CD14-positive monocyte (primary cell): ENCODE results near the gene PI3. TPM values are rescaled to one million over a fixed set of nuclear protein-coding genes. Genes with fewer than 3 reads are reported as not detected.

ENCODE experiments used
- DNase-seq, 3 donors: peaks; one replicate each; pipeline ENCODE4 v3.0.0-alpha.2; 2011 to 2022
- H2AFZ ChIP-seq: 2 replicates; pipeline ENCODE4 v1.6.0; 2012; ENCODE audit warnings: mild to moderate bottlenecking, low read depth, low read length, inconsistent platforms; ENCODE audit not compliant: insufficient read depth, poor library complexity, severe bottlenecking
- H3K27ac ChIP-seq, 2 donors: 1 replicate in 1 of 2; 2 replicates in 1 of 2; pipeline ENCODE4 v1.5.1; 2012 to 2013; ENCODE audit warnings: low read length in 2 of 2, control low read depth in 1 of 2, inconsistent platforms in 1 of 2, low read depth in 1 of 2, mild to moderate bottlenecking in 1 of 2
- H3K27me3 ChIP-seq, 2 donors: one replicate each; pipeline versions ENCODE4 v1.6.0 to v1.6.1; 2011 to 2013; ENCODE audit warnings: low read length in 2 of 2; ENCODE audit not compliant: control insufficient read depth in 2 of 2, insufficient read depth in 2 of 2
- H3K36me3 ChIP-seq, 2 donors: replicated peaks in 1 of 2; 1 replicate in 1 of 2; 2 replicates in 1 of 2; pipeline versions ENCODE4 v1.5.1 to v1.6.1; 2012 to 2013; ENCODE audit warnings: low read length in 2 of 2, control low read depth in 1 of 2, inconsistent platforms in 1 of 2, mild to moderate bottlenecking in 1 of 2; ENCODE audit not compliant: insufficient read depth in 2 of 2, control insufficient read depth in 1 of 2
- H3K4me1 ChIP-seq, 2 donors: 1 replicate in 1 of 2; 2 replicates in 1 of 2; pipeline versions ENCODE4 v1.5.1 to v1.6.1; 2012 to 2013; ENCODE audit warnings: low read length in 2 of 2, control low read depth in 1 of 2, inconsistent platforms in 1 of 2, mild to moderate bottlenecking in 1 of 2, moderate library complexity in 1 of 2; ENCODE audit not compliant: insufficient read depth in 2 of 2, control insufficient read depth in 1 of 2
- H3K4me2 ChIP-seq: replicated peaks from 2 replicates; pipeline ENCODE3; 2012; ENCODE audit warnings: low read length, moderate library complexity, mild to moderate bottlenecking; ENCODE audit not compliant: poor library complexity, severe bottlenecking; ENCODE audit errors: extremely low read depth
- H3K4me3 ChIP-seq, 3 experiments: fragments of 200-600 bp in 1 of 3; sonication (generic) in 1 of 3; replicated peaks in 1 of 3; 1 replicate in 2 of 3; 2 replicates in 1 of 3; pipeline ENCODE4 v1.5.1; 2011 to 2013; ENCODE audit warnings: low read length in 3 of 3, mild to moderate bottlenecking in 3 of 3, control low read depth in 2 of 3, low read depth in 2 of 3, inconsistent platforms in 1 of 3, moderate library complexity in 1 of 3
- H3K79me2 ChIP-seq: 2 replicates; pipeline ENCODE4 v1.6.0; 2012; ENCODE audit warnings: mild to moderate bottlenecking, control low read depth, inconsistent platforms, low read length, moderate library complexity; ENCODE audit not compliant: insufficient read depth
- H3K9ac ChIP-seq: 2 replicates; pipeline ENCODE4 v1.6.0; 2017; ENCODE audit warnings: low read length, mild to moderate bottlenecking; ENCODE audit not compliant: insufficient read depth, poor library complexity, severe bottlenecking
- H3K9me3 ChIP-seq, 2 donors: replicated peaks in 1 of 2; 1 replicate in 1 of 2; 2 replicates in 1 of 2; pipeline versions ENCODE4 v1.5.1 to v1.6.1; 2012 to 2013; ENCODE audit warnings: low read length in 2 of 2, control low read depth in 1 of 2; ENCODE audit not compliant: control insufficient read depth in 1 of 2, insufficient read depth in 1 of 2
- H4K20me1 ChIP-seq: 2 replicates; pipeline ENCODE4 v1.6.0; 2012; ENCODE audit warnings: mild to moderate bottlenecking, low read length, control low read depth, moderate library complexity; ENCODE audit not compliant: insufficient read depth
- H3K27ac Mint-ChIP-seq, 7 donors: one replicate each; pipeline ENCODE4 v1.8.0; 2020; ENCODE audit warnings: mild to moderate bottlenecking in 7 of 7, mixed read lengths in 7 of 7, moderate library complexity in 6 of 7, inconsistent platforms in 2 of 7
- H3K27me3 Mint-ChIP-seq, 3 donors: one replicate each; pipeline ENCODE4 v1.8.0; 2021 to 2022; ENCODE audit warnings: low read depth in 3 of 3, mild to moderate bottlenecking in 3 of 3, mixed read lengths in 3 of 3, moderate library complexity in 3 of 3, inconsistent platforms in 1 of 3
- H3K36me3 Mint-ChIP-seq, 2 donors: one replicate each; pipeline ENCODE4 v1.8.0; 2020; ENCODE audit warnings: mixed read lengths in 2 of 2, inconsistent platforms in 1 of 2, mild to moderate bottlenecking in 1 of 2
- H3K4me1 Mint-ChIP-seq: one replicate; pipeline ENCODE4 v1.8.0; 2020; ENCODE audit warnings: mild to moderate bottlenecking, mixed read lengths
- H3K4me3 Mint-ChIP-seq, 2 donors: one replicate each; pipeline ENCODE4 v1.8.0; 2020; ENCODE audit warnings: mild to moderate bottlenecking in 2 of 2, mixed read lengths in 2 of 2, moderate library complexity in 1 of 2
- H3K9me3 Mint-ChIP-seq, 7 donors: one replicate each; pipeline ENCODE4 v1.8.0; 2020 to 2022; ENCODE audit warnings: mixed read lengths in 7 of 7, mild to moderate bottlenecking in 6 of 7, moderate library complexity in 6 of 7, inconsistent platforms in 2 of 7
- CTCF ChIP-seq: fragments of 200-600 bp; IDR thresholded peaks from one replicate; pipeline ENCODE4 v1.8.0; 2022; ENCODE audit warnings: antibody characterized with exemption, mild to moderate bottlenecking
- WGBS: methylation state at CpG from one replicate; pipeline ENCODE4 v1.1.5; 2013; ENCODE audit warnings: missing lambda C conversion rate; ENCODE audit not compliant: insufficient coverage; 5-methylcytosine and 5-hydroxymethylcytosine counted together
- intact Hi-C, 2 donors: fragments of 100-400 bp; cut with micrococcal nuclease; formaldehyde crosslinking; loops; one replicate each; pipeline versions ENCODE4 v1.15.0 to v1.15.1; 2023
- polyA minus RNA-seq: library from RNA; depleted of rRNA, polyadenylated mRNA; stranded (reverse); fragments of >200 nt; gene quantifications from 2 replicates; pipeline ENCODE4 v1.2.3, GENCODE V29; 2012
- polyA plus RNA-seq, 3 donors: library from polyadenylated mRNA; depleted of rRNA in 1 of 3; unstranded in 2 of 3; stranded (reverse) in 1 of 3; fragments of 300-500 nt in 2 of 3; fragments of >200 nt in 1 of 3; fragmentation: Illumina TruSeq in 2 of 3; gene quantifications; 1 replicate in 2 of 3; 2 replicates in 1 of 3; pipeline ENCODE4 v1.2.3, GENCODE V29; 2012 to 2021
- total RNA-seq, 12 experiments: library from RNA in 1 of 12; stranded (reverse) in 1 of 12; fragments of 120-200 nt in 1 of 12; gene quantifications; one replicate each; pipeline ENCODE4 v1.2.4 and lab custom pipeline; 2013 to 2026; ENCODE audit warnings: mixed read lengths in 6 of 12, inconsistent platforms in 1 of 12

Gene PI3
- total RNA-seq (2013): not detected
- polyA plus RNA-seq: not detected
- polyA minus RNA-seq: not detected in 2 replicates
- total RNA-seq (lab: John Stamatoyannopoulos, UW): 0 to 8.6 (median 0.26) reads per million in 11 experiments

DNA sequence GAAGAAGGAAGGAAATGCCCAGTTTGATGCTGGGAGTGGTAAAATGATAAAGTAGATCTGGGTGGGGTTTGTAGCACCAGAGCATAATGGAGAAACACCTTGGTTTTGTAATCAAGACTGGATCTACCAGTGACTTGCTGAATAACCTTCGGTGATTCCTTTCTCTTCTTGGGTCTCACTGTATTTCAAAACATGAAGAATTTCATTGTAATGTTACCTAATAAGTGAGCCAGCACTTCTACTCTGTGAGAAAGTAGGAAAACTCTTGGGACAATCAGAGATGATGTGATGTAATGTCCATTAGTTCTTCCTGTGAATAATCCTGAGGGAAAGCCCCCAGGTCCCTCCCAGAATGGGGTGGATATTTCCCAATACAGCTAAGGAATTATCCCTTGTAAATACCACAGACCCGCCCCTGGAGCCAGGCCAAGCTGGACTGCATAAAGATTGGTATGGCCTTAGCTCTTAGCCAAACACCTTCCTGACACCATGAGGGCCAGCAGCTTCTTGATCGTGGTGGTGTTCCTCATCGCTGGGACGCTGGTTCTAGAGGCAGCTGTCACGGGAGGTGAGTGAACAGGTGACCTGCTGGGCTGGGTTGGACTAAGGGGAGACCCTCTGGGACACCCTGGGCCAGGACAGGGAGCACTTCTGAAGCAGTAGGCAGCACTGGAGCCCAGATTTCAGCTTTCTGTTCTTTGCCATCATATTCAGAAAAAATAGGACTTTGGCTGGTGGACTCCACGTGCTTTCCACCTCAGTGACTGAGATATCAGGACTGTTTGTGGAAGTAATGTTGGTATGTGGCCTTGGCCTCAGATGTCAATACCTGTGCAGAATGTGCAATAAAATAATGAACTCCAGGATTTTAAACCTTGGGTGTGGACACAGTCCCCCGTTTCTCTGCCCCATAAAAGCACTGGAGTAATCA, at the start of gene PI3:
Gene PI3, plus strand, starts transcription at position 469 of the 931 bp plus-strand sequence. Its CDS starts 21 bp downstream, at position 490.
- no peak within 1 kb of the TSS for H3K27ac Mint-ChIP-seq
- Histone ChIP-seq H3K27ac (no peak within 1 kb of the TSS), H2AFZ (no peak within 1 kb of the TSS), H3K9me3 (no peaks in the 10 kb centered on the region), H3K36me3 (no peaks in the 10 kb centered on the region), H4K20me1 (no peaks in the 10 kb centered on the region), H3K79me2 (no peaks in the 10 kb centered on the region), H3K27me3 (peaks cover 0 to 2% of the 10 kb centered on the region in 2 donors), H3K4me2 (no peak within 1 kb of the TSS), H3K9ac (no peak within 1 kb of the TSS), H3K4me3 (no peak within 1 kb of the TSS), H3K4me1 (peaks cover 5 to 9% of the 10 kb centered on the region in 2 donors)
- H3K4me1 Mint-ChIP-seq: peaks cover 7% of the 10 kb centered on the region
- peaks cover 10 to 11% (median 10%) of the 10 kb centered on the region in 3 donors for H3K27me3 Mint-ChIP-seq
- no peak for TF ChIP-seq CTCF
- H3K36me3 Mint-ChIP-seq: no peaks in the 10 kb centered on the region
- intact Hi-C loops: no loop called here
- H3K4me3 Mint-ChIP-seq: no peak within 1 kb of the TSS
- DNase-seq: peak in 1 of 3 donors; percentile 23
- H3K9me3 Mint-ChIP-seq: peaks cover 0 to 7% (median 4%) of the 10 kb centered on the region in 7 donors
- 89% methylated on average over 5 of the region's 8 CpGs for WGBS

DNA sequence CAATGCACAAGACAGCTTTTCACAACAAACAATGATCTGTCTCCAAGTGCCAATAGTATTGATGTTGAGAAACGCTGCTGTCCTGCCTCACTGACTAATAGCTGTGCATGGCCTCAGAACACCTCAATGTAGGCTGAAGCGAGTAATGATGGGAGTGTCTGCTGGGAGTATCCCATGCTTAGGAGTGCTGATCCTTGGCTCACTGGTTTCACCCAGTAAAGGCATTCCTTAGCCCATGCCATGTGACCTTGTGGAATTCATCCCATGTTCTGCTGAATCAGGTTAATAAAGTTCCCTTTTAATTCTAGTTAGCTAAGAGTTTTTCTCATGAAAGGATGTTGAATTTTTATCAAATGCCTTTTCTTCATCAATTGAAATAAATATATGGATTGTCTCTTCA, 46.6 kb upstream of the PI3 start:
- H3K9me3 ChIP-seq: no peaks in the 10 kb centered on the region
- H3K36me3 ChIP-seq: no peaks in the 10 kb centered on the region
- no peaks in the 10 kb centered on the region for H3K4me1 ChIP-seq
- H3K36me3 Mint-ChIP-seq: no peaks in the 10 kb centered on the region
- H3K4me1 Mint-ChIP-seq: no peaks in the 10 kb centered on the region
- no peak overlapping the region for H3K4me3 ChIP-seq
- H3K27ac Mint-ChIP-seq: no peak overlapping the region
- DNase-seq: no peak
- H3K27ac ChIP-seq: no peak overlapping the region
- H3K9me3 Mint-ChIP-seq: peaks cover 0 to 1% (median 0%) of the 10 kb centered on the region in 7 donors
- no peak overlapping the region for H3K4me3 Mint-ChIP-seq
- no peak overlapping the region for H2AFZ ChIP-seq
- no peak overlapping the region for H3K9ac ChIP-seq
- H4K20me1 ChIP-seq: no peaks in the 10 kb centered on the region
- H3K27me3 Mint-ChIP-seq: peaks cover 14 to 36% (median 21%) of the 10 kb centered on the region in 3 donors
- intact Hi-C loops: no loop called here
- H3K4me2 ChIP-seq: no peak overlapping the region
- peaks cover 18 to 24% of the 10 kb centered on the region in 2 donors for H3K27me3 ChIP-seq
- no peaks in the 10 kb centered on the region for H3K79me2 ChIP-seq
- no peak for TF ChIP-seq CTCF
- no CpG with 5 or more reads among the region's 2 CpGs for WGBS
